HepG2 (cell line): ENCODE data around the gene FAM209A.

Experiments used
- MXI1 ChIP-seq: IDR thresholded peaks from 3 replicates; pipeline ENCODE4 v1.6.1; 2012; ENCODE audit warnings: low read depth, low read length, inconsistent platforms, borderline replicate concordance
- PRDM10 ChIP-seq: sonication (generic); formaldehyde crosslinking; IDR thresholded peaks from 2 replicates; pipeline ENCODE4 v1.4.0; 2020; ENCODE audit warnings: low read depth, missing genetic modification reagents
- TRIM24 ChIP-seq: sonication (generic); formaldehyde crosslinking; IDR thresholded peaks from 2 replicates; pipeline ENCODE4 v1.8.0; 2022; ENCODE audit warnings: mild to moderate bottlenecking, missing genetic modification reagents

DNA sequence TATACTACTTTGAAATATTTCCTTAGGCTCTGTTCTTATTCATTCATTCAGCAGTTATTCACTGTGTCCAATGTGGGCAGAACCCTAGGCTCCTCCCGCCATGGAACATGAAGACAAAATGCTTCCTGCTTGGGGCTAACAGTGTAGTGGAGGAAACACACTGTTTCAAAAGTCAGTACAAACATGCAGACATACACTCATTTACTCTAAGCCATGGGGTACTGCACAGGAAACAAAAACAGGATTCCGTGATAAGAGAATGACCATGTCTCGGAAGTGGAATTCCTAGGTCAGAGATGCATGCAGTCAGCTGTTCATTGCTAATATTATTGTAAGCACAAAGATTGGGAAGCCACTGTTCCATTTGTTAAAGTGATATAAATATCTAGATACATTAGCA is 18.4 kb upstream of the FAM209A start:
- TF ChIP-seq TRIM24 (CRISPR knock-in tag) (no peak), MXI1 (no peak), PRDM10 (CRISPR knock-in tag) (no peak)
